Kidney epithelial cell (primary cell): ENCODE results near the gene B4GALNT3. TPM values are rescaled to one million over a fixed set of nuclear protein-coding genes. Genes with fewer than 3 reads are reported as not detected.

ENCODE experiments used
- DNase-seq: peaks from one replicate; pipeline ENCODE4 v3.0.0-alpha.2; 2010; ENCODE audit warnings: low read depth
- H3K27me3 ChIP-seq: 2 replicates; pipeline ENCODE4 v1.6.0; 2011; ENCODE audit warnings: low read length; ENCODE audit not compliant: control insufficient read depth, insufficient read depth
- H3K36me3 ChIP-seq: 2 replicates; pipeline ENCODE4 v1.5.1; 2011; ENCODE audit warnings: low read length; ENCODE audit not compliant: control insufficient read depth, insufficient read depth
- H3K4me3 ChIP-seq: 2 replicates; pipeline ENCODE4 v1.5.1; 2011; ENCODE audit warnings: low read depth, mild to moderate bottlenecking, control low read depth, low read length
- total RNA-seq: library from RNA; depleted of rRNA; stranded (reverse); fragments of >200 nt; gene quantifications from 2 replicates; pipeline ENCODE4 v1.2.3, GENCODE V29; 2015
- TF ChIP-seq, protein P1 (sequence below): IDR thresholded peaks from 2 replicates; pipeline ENCODE4 v1.5.1; 2011; ENCODE audit warnings: mild to moderate bottlenecking, moderate library complexity, low read length, control low read depth, inconsistent platforms; ENCODE audit not compliant: insufficient read depth, poor library complexity, severe bottlenecking

B4GALNT3 gene
- total RNA-seq, 1 donor from 2014 or later: 6.8 TPM

DNA sequence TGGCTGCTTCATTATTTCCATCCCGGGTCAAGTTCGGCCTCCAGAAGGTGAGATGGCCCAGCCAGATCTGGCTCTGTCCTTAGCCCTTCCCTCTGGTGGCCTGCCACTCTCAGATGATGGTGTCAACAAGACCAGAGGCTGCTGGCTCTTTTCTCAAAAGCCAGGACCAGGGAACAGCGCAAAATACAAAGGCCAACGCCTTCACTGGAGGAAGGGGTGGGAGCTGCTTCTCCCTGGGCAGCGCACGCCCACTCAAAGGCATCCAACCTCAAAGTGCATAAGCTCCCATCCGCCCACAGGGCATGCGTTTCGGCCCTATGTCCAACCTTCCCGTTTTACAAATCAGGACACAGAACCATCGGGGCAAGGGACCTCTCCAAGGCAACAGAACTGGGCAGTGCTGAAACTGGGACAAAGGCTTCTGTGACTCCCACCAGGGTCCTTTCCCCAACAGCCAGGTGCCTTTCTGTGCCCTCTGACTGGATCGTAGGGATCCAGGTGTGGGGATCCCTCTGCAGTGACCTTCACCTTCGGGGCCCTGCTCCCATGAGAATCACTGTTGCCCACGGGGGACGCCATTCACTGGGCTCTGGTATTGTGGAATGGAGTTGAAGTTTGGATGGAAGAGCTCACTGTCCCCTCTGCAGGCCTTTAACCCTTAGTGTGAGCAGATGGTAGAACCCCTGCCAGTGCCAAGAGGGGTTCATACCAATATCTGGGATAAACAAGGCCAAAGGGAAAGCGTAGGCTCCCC is 126.8 kb downstream of the B4GALNT3 start:
- TF ChIP-seq, protein P1, sequence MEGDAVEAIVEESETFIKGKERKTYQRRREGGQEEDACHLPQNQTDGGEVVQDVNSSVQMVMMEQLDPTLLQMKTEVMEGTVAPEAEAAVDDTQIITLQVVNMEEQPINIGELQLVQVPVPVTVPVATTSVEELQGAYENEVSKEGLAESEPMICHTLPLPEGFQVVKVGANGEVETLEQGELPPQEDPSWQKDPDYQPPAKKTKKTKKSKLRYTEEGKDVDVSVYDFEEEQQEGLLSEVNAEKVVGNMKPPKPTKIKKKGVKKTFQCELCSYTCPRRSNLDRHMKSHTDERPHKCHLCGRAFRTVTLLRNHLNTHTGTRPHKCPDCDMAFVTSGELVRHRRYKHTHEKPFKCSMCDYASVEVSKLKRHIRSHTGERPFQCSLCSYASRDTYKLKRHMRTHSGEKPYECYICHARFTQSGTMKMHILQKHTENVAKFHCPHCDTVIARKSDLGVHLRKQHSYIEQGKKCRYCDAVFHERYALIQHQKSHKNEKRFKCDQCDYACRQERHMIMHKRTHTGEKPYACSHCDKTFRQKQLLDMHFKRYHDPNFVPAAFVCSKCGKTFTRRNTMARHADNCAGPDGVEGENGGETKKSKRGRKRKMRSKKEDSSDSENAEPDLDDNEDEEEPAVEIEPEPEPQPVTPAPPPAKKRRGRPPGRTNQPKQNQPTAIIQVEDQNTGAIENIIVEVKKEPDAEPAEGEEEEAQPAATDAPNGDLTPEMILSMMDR: no peak
- DNase-seq: no peak
- Histone ChIP-seq H3K27me3 (peaks cover under 1% of the 10 kb centered on the region), H3K36me3 (no peaks in the 10 kb centered on the region), H3K4me3 (no peak overlapping the region)

DNA sequence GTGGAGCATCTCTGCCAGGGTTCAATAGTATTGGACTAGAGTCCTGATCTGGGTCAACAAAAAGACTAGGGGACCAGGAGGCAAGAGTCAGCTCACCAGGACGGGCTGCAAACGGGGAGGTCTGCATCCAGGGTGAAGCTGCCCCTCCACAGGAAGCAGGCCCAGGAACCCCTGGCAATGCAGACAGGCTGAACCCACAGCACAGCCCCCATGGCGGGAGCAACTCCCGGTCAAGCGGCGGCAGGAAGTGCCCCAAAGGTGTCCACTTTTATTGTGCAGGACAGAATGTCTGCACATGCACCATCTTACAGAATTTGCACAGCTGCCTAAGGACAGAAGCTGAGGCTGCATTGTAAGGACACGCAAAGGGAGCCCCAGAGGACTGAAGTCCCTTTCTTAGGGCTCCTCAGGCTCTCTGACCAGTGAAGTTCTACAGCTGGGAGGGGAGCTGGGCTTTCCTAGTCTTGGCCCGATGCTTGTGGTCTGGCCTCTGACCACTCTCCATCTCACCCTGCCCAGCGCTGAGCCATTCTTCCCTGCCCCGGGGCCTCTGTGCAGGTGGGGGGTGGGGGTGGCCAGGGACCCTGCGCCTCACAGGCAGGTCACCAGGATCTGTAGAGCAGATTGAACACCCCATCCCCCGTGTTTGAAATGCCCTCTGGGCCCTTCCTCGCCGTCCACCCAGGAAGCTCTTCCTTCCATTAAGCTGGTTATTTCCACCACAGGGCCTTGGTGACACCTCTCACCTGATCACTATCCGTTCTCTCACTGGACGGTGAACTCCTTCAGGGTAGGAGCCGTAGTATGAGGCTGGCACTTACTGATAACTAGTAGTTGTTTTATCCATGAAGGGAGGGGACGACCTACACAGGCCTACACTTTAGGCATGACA is 127.6 kb downstream of the B4GALNT3 start:
- no peak for DNase-seq
- Histone ChIP-seq H3K36me3 (no peaks in the 10 kb centered on the region), H3K4me3 (no peak overlapping the region), H3K27me3 (no peaks in the 10 kb centered on the region)
- TF ChIP-seq, protein P1: no peak

DNA sequence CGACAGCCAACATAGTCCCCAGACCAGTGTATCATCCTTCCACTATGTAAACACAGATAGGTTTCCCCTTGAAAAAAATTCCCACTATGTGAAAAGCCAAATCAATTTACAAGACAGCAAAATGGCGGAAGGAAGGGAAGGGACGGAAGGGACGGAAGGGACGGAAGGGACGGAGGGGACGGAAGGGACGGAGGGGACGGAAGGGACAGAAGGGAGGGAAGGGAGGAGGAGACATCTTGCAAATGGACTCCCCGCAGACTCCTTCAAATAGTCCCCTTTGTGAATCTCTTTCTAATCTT is 128.2 kb downstream of the B4GALNT3 start:
- Histone ChIP-seq H3K27me3 (no peaks in the 10 kb centered on the region), H3K36me3 (no peaks in the 10 kb centered on the region), H3K4me3 (no peak overlapping the region)
- TF ChIP-seq, protein P1: no peak
- no peak for DNase-seq

DNA sequence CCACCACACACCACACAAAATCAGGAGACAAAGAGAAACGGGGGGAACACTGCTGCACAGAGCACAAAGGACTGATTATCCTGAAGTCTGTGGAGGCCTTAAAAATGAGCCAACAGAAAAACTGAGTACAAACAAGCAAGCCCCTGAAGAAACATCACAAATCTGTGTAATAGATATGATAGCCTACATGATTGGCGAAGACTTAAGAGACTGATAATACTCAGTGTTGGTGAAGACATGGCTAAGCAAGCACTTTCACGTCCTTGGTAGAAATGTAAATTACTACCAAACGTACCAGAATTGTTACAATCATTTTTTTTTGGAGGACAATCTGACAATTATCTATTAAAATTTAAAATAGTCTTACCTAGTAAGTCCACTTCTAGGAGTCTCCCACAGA is 128.9 kb downstream of the B4GALNT3 start:
- Histone ChIP-seq H3K27me3 (no peaks in the 10 kb centered on the region), H3K36me3 (no peaks in the 10 kb centered on the region), H3K4me3 (no peak overlapping the region)
- no peak for DNase-seq
- TF ChIP-seq, protein P1: no peak

DNA sequence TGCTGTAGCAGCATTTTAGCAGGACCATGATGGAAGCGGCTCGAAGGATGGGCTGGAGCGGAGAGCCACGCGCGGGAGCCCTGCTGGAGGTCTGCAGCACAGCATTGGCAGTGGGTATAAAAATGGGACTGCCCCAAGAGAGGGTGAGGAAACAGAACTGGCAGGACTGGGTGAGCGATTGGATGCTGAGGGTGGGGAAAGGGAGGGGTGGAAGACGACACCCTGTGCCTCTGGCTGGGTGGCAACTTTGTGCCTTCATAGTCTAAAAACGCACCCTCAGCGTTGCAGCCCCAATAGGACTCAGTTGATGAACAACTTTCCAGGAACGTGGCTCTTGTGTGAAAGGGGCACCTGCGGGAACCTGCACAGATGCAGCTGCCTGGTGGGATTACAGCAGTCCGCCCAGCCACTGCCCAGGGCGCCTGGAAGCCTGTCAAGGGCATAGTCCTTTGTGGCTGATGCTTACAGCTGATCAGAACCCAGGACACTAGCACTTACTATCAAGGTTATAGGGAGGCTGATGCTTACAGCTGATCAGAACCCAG is 130.5 kb downstream of the B4GALNT3 start:
- no peak overlapping the region for H3K4me3 ChIP-seq
- H3K36me3 ChIP-seq: no peaks in the 10 kb centered on the region
- TF ChIP-seq, protein P1: no peak
- no peaks in the 10 kb centered on the region for H3K27me3 ChIP-seq
- no peak for DNase-seq
